Measurements from ENCODE around the gene NFKB2.

Gene NFKB2

DNA sequence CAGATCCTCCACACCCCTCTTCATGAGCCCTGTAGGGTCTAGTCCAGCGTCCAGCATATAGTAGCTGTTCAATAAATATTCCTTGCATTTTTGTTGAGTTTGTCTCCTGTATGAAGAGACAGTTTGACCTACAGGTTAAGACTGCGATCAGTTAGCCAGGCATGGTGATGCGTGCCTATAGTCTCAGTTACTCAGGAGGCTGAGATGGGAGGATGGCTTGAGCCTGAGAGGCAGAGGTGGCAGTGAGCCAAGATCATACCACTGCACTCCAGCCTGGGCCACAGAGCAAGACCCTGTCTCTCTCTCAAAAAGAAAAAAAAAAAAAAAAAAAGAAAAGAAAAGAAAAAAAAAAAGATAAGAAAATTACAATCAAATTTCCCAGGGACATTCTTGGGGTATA lies 42.0 kb downstream of the NFKB2 start:
- no peak overlapping the region for H3K27ac ChIP-seq

DNA sequence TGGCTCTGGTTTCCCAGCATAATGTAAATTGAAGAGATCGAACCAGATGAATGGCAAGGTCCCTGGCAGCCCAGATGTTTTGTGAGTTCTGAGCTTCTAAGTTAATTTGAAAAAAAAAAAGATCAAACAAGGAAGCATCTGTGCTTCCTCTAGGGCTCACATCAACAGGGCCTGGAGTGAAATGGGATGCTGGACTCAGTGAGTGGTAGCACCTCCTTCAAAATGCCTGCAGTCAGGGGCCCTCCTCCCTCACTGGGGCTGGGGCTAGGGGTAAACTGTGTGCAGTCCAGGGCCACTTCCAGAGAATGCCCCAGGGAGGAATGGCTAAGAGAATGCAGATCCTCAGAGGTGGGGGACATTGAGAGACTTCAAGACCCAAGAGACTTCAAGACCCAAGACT lies 42.9 kb downstream of the NFKB2 start:
- no peaks in the 10 kb centered on the region for H3K36me3 ChIP-seq (ENCODE audit: insufficient read depth)
- H4K20me1 ChIP-seq (ENCODE audit: insufficient read depth), result no peaks in the 10 kb centered on the region
- no peak overlapping the region for H2AFZ ChIP-seq (ENCODE audit: low read depth)
- H3K4me3 ChIP-seq (IDR thresholded peaks at IDR 0.05; ENCODE audit: insufficient read depth, low read depth, low read length), result no peak overlapping the region
- no peak overlapping the region for H3K4me2 ChIP-seq
- no peaks in the 10 kb centered on the region for H3K4me1 ChIP-seq (ENCODE audit: low read depth, poor library complexity, severe bottlenecking)
- no peak overlapping the region for H3K27ac ChIP-seq
- TF ChIP-seq, protein P1, sequence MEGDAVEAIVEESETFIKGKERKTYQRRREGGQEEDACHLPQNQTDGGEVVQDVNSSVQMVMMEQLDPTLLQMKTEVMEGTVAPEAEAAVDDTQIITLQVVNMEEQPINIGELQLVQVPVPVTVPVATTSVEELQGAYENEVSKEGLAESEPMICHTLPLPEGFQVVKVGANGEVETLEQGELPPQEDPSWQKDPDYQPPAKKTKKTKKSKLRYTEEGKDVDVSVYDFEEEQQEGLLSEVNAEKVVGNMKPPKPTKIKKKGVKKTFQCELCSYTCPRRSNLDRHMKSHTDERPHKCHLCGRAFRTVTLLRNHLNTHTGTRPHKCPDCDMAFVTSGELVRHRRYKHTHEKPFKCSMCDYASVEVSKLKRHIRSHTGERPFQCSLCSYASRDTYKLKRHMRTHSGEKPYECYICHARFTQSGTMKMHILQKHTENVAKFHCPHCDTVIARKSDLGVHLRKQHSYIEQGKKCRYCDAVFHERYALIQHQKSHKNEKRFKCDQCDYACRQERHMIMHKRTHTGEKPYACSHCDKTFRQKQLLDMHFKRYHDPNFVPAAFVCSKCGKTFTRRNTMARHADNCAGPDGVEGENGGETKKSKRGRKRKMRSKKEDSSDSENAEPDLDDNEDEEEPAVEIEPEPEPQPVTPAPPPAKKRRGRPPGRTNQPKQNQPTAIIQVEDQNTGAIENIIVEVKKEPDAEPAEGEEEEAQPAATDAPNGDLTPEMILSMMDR (conservative IDR thresholded peaks at IDR 0.05; ENCODE audit: low read depth, low read length), result no peak
- H3K79me2 ChIP-seq (ENCODE audit: insufficient read depth, low read depth), result no peaks in the 10 kb centered on the region
- no peak overlapping the region for H3K9ac ChIP-seq
- peaks cover 12% of the 10 kb centered on the region; the same call in 1 of the 2 replicates for H3K27me3 ChIP-seq (ENCODE audit: insufficient read depth, low read depth)

More for the DNA sequence above, 42.0 kb downstream of the NFKB2 start:
- Histone ChIP-seq H2AFZ (ENCODE audit: low read depth) (no peak overlapping the region), H3K4me3 (IDR thresholded peaks at IDR 0.05; ENCODE audit: insufficient read depth, low read depth, low read length) (no peak overlapping the region), H3K27me3 (ENCODE audit: insufficient read depth, low read depth) (peaks cover 12% of the 10 kb centered on the region; the same call in 1 of the 2 replicates), H3K4me1 (ENCODE audit: low read depth, poor library complexity, severe bottlenecking) (peaks cover 5% of the 10 kb centered on the region), H4K20me1 (ENCODE audit: insufficient read depth) (no peaks in the 10 kb centered on the region), H3K4me2 (no peak overlapping the region), H3K36me3 (ENCODE audit: insufficient read depth) (no peaks in the 10 kb centered on the region), H3K79me2 (ENCODE audit: insufficient read depth, low read depth) (no peaks in the 10 kb centered on the region), H3K9ac (no peak overlapping the region)
- TF ChIP-seq, protein P1 (conservative IDR thresholded peaks at IDR 0.05; ENCODE audit: low read depth, low read length), result no peak

DNA sequence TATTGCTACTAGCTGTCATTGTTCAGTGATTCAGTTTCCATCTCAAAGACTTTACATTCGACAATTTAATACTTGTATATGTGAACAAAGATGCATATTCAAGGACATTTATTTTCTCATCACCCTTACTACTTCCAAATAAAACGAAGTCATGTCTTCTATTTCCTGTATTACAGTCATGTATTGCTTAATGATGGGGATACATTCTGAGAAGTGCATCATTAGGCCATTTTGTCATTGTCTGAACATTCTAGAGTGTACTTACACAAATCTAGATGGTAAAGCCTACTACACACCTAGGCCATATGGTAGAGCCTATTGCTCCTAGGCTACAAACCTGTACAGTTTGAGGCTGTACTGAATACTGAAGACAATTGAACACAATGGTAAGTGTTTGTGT lies 49.3 kb downstream of the NFKB2 start:
- H3K4me2 ChIP-seq, result no peak overlapping the region
- H3K4me1 ChIP-seq (ENCODE audit: low read depth, poor library complexity, severe bottlenecking), result peaks cover 4% of the 10 kb centered on the region
- no peak overlapping the region for H2AFZ ChIP-seq (ENCODE audit: low read depth)
- no peak overlapping the region for H3K4me3 ChIP-seq (IDR thresholded peaks at IDR 0.05; ENCODE audit: insufficient read depth, low read depth, low read length)
- no peaks in the 10 kb centered on the region for H3K36me3 ChIP-seq (ENCODE audit: insufficient read depth)
- H3K27me3 ChIP-seq (ENCODE audit: insufficient read depth, low read depth), result no peaks in the 10 kb centered on the region; the same call in 1 of the 2 replicates
- H3K79me2 ChIP-seq (ENCODE audit: insufficient read depth, low read depth), result no peaks in the 10 kb centered on the region
- TF ChIP-seq, protein P1 (conservative IDR thresholded peaks at IDR 0.05; ENCODE audit: low read depth, low read length), result no peak
- no peak overlapping the region for H3K27ac ChIP-seq
- H3K9ac ChIP-seq, result no peak overlapping the region
- no peaks in the 10 kb centered on the region for H4K20me1 ChIP-seq (ENCODE audit: insufficient read depth)

DNA sequence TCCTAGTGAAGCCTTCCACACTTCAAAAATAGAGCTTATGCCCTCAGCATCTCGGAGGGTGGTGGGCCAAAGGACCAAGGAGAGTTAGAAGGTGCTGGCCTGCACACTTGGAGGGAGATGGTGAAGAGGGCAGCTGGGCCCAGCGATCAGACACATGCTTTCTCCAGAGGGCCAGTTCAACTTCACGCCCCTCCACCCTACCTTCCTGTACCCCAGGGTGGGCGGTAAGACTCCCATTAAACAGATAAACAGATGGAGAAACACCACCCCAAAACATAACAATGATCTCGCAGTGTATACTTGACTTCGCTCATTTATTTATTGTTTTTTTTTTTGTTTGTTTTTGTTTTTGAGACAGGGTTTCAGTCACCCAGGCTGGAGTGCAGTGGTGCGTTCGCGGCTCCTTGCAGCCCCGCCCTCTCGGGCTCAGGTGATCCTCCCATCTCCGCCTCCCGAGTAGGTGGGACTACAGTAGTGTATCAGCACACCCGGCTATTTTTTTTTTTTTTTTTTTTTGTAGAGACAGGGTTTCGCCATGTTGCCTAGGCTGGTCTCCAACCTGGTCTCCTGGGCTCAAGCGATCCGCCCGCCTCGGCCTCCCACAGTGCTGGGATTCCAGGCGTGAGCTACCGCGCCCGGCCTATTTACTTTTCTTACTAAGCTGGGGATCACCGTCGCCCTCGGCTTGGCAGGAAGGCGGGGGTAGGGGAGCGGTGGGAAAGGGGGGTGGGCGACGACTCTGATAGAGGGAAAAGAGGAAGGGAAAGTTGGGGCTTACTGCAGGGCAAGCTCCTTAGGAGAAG lies 54.0 kb downstream of the NFKB2 start:
- Histone ChIP-seq H3K36me3 (ENCODE audit: insufficient read depth) (no peaks in the 10 kb centered on the region), H3K27me3 (ENCODE audit: insufficient read depth, low read depth) (no peaks in the 10 kb centered on the region), H3K27ac (peak overlapping the region; percentile 73), H4K20me1 (ENCODE audit: insufficient read depth) (no peaks in the 10 kb centered on the region), H3K9ac (peak overlapping the region; percentile 81), H3K4me2 (peak overlapping the region; percentile 61), H3K79me2 (ENCODE audit: insufficient read depth, low read depth) (peaks cover 14% of the 10 kb centered on the region), H3K4me3 (IDR thresholded peaks at IDR 0.05; ENCODE audit: insufficient read depth, low read depth, low read length) (no peak overlapping the region), H3K4me1 (ENCODE audit: low read depth, poor library complexity, severe bottlenecking) (peaks cover 36% of the 10 kb centered on the region), H2AFZ (ENCODE audit: low read depth) (peak overlapping the region; percentile 57)
- TF ChIP-seq, protein P1 (conservative IDR thresholded peaks at IDR 0.05; ENCODE audit: low read depth, low read length), result no peak
